ENCODE data around the gene SLC1A2.

- TF ChIP-seq ATF1 (CRISPR knock-in tag; IDR thresholded peaks at IDR 0.05) = no peak
- no peak for TF ChIP-seq CTCF (IDR thresholded peaks at IDR 0.05)
- no peak for TF ChIP-seq AFF4 (CRISPR knock-in tag; IDR thresholded peaks at IDR 0.05; ENCODE audit: borderline replicate concordance)
- TF ChIP-seq NFYB (CRISPR knock-in tag; conservative IDR thresholded peaks at IDR 0.05; ENCODE audit: low read depth) = no peak
- TF ChIP-seq MLX (CRISPR knock-in tag; IDR thresholded peaks at IDR 0.05) = no peak
- TF ChIP-seq TP53 (CRISPR knock-in tag; IDR thresholded peaks at IDR 0.05) = no peak
- no peak for TF ChIP-seq HMGXB4 (CRISPR knock-in tag; IDR thresholded peaks at IDR 0.05)
Measured at GRCh38 chr11:35433588-35433987, 14.2 kb upstream of the SLC1A2 start.
